HG02588 (cell line): ENCODE measurements around the gene OR51A7.
"Not testable (repeated sequence)": the region's sequence is repeated elsewhere in the genome, so short reads cannot be mapped to it uniquely, and the experiment has no call there.

Source experiments
- ATAC-seq: cut with Tn5 transposase; IDR thresholded peaks from one replicate; pipeline ENCODE4 v1.9.1; 2021; ENCODE audit warnings: mild to moderate bottlenecking, moderate library complexity; ENCODE audit not compliant: unreplicated experiment

The OR51A7 gene

GRCh38 chr11:4903484-4903883 is at the start of gene OR51A7:
Gene OR51A7 (plus strand): TSS chr11:4903783. CDS start chr11:4907370, 3,587 bp downstream.
- no peak for ATAC-seq

GRCh38 chr11:4854286-4854685 is 49.3 kb upstream of the OR51A7 start:
- ATAC-seq = not testable (repeated sequence)

- no peak for ATAC-seq
These were observed 40.9 kb upstream of the OR51A7 start for GRCh38 chr11:4862447-4863236.

GRCh38 chr11:4863876-4864275 is 39.7 kb upstream of the OR51A7 start:
- no peak for ATAC-seq

GRCh38 chr11:4865855-4866254 is 37.7 kb upstream of the OR51A7 start:
- ATAC-seq = no peak

- ATAC-seq = no peak
These were observed 22.4 kb upstream of the OR51A7 start for GRCh38 chr11:4881188-4881587.

- ATAC-seq = no peak
These were observed 21.6 kb upstream of the OR51A7 start, which contains the start of gene OR51T1 for GRCh38 chr11:4881860-4882500. Gene OR51T1 (plus strand): TSS chr11:4881900. CDS start chr11:4881900, 0 bp downstream.

GRCh38 chr11:4882543-4882942 is 21.0 kb upstream of the OR51A7 start:
- ATAC-seq = no peak

GRCh38 chr11:4884361-4884760 is 19.2 kb upstream of the OR51A7 start:
- no peak for ATAC-seq

GRCh38 chr11:4886186-4886585 is 17.4 kb upstream of the OR51A7 start:
- ATAC-seq = no peak

- ATAC-seq = no peak
These were observed 16.0 kb upstream of the OR51A7 start for GRCh38 chr11:4887591-4887990.

- ATAC-seq = no peak
These were observed 13.3 kb upstream of the OR51A7 start for GRCh38 chr11:4890279-4890678.

- no peak for ATAC-seq
These were observed 11.5 kb upstream of the OR51A7 start for GRCh38 chr11:4891996-4892640.

- no peak for ATAC-seq
These were observed 13.0 kb downstream of the OR51A7 start for GRCh38 chr11:4916581-4916980.

- ATAC-seq = no peak
These were observed 15.7 kb downstream of the OR51A7 start, which contains the start of gene OR51G2 for GRCh38 chr11:4919250-4919649. Gene OR51G2 (minus strand): TSS chr11:4919350. CDS start chr11:4915663, 3,687 bp downstream.

GRCh38 chr11:4921796-4922195 is 18.2 kb downstream of the OR51A7 start:
- no peak for ATAC-seq

- no peak for ATAC-seq
These were observed 18.7 kb downstream of the OR51A7 start for GRCh38 chr11:4922304-4922703.

- ATAC-seq = no peak
These were observed 20.7 kb downstream of the OR51A7 start, which contains the start of gene OR51G1 for GRCh38 chr11:4924239-4924638. Gene OR51G1 (minus strand): TSS chr11:4924339. CDS start chr11:4924339, 0 bp downstream.

GRCh38 chr11:4926608-4927007 is 23.0 kb downstream of the OR51A7 start:
- ATAC-seq = no peak

GRCh38 chr11:4932751-4933150 is 29.2 kb downstream of the OR51A7 start:
- ATAC-seq = no peak

GRCh38 chr11:4936745-4937144 is 33.2 kb downstream of the OR51A7 start:
- no peak for ATAC-seq

GRCh38 chr11:4947505-4947904 is 43.9 kb downstream of the OR51A7 start, which contains the start of gene OR51A4:
Gene OR51A4 (minus strand): TSS chr11:4947605. CDS start chr11:4947100, 505 bp downstream.
- ATAC-seq = no peak
